IMR-90 (cell line): ENCODE measurements around the gene APC2. TPM values are rescaled to one million over a fixed set of nuclear protein-coding genes. Genes with fewer than 3 reads are reported as not detected.

Experiments used
- ATAC-seq: fragments of 200-7000 bp; cut with Tn5 transposase; 2 replicates; pipeline ENCODE4 v1.9.1; 2020; ENCODE audit warnings: low read depth, mild to moderate bottlenecking, moderate library complexity
- BruUV-seq: library from RNA; stranded (reverse); fragments of 400-500 nt; replicated peaks from 2 replicates; lab custom pipeline; 2021; lab: Mats Ljungman, UMichigan
- CTCF ChIA-PET: fragments of 300-600 bp; formaldehyde crosslinking; extraction: SDS; loops from one replicate; lab custom pipeline; 2021; ENCODE audit warnings: antibody characterized with exemption; lab: Yijun Ruan, JAX
- POLR2A ChIA-PET: fragments of 300-600 bp; sonication (Branson Sonifier 250); formaldehyde crosslinking; loops from one replicate; lab custom pipeline; 2022; ENCODE audit warnings: antibody characterized with exemption; ENCODE audit not compliant: unreplicated experiment; lab: Charles Lee
- DNase-seq: peaks from one replicate; pipeline ENCODE4 v3.0.0; 2013
- H2AFZ ChIP-seq: replicated peaks from 2 replicates; pipeline ENCODE3; 2013; ENCODE audit warnings: low read length, mild to moderate bottlenecking; ENCODE audit not compliant: poor library complexity
- H2AK5ac ChIP-seq: 2 replicates; pipeline ENCODE4 v1.6.1; 2013; ENCODE audit warnings: low read depth, low read length, inconsistent platforms
- H2AK9ac ChIP-seq: replicated peaks from 2 replicates; pipeline ENCODE3; 2013; ENCODE audit warnings: mild to moderate bottlenecking, low read depth, low read length, moderate library complexity; ENCODE audit not compliant: poor library complexity
- H2BK120ac ChIP-seq: 2 replicates; pipeline ENCODE4 v1.6.1; 2013; ENCODE audit warnings: low read depth, low read length, inconsistent platforms
- H2BK15ac ChIP-seq: 3 replicates; pipeline ENCODE4 v1.6.1; 2013; ENCODE audit warnings: low read depth, low read length, inconsistent platforms
- H2BK20ac ChIP-seq: 2 replicates; pipeline ENCODE4 v1.6.1; 2013; ENCODE audit warnings: low read depth, mild to moderate bottlenecking, inconsistent platforms, low read length, moderate library complexity
- H2BK5ac ChIP-seq: 2 replicates; pipeline ENCODE4 v1.6.1; 2013; ENCODE audit warnings: mild to moderate bottlenecking, low read depth, low read length, inconsistent platforms; ENCODE audit not compliant: poor library complexity, severe bottlenecking
- H3K14ac ChIP-seq: replicated peaks from 2 replicates; pipeline ENCODE4 v1.6.1; 2013; ENCODE audit warnings: low read depth, low read length, inconsistent platforms
- H3K18ac ChIP-seq: 2 replicates; pipeline ENCODE4 v1.6.1; 2013; ENCODE audit warnings: low read depth, low read length, control low read depth
- H3K23ac ChIP-seq: 2 replicates; pipeline ENCODE4 v1.6.1; 2013; ENCODE audit warnings: low read depth, low read length, inconsistent platforms
- H3K27ac ChIP-seq: 2 replicates; pipeline ENCODE4 v1.5.1; 2013; ENCODE audit warnings: mild to moderate bottlenecking, control low read depth, low read length; ENCODE audit not compliant: insufficient read depth
- H3K27me3 ChIP-seq: 2 replicates; pipeline ENCODE4 v1.6.1; 2013; ENCODE audit warnings: low read length; ENCODE audit not compliant: control insufficient read depth, insufficient read depth
- H3K36me3 ChIP-seq: 2 replicates; pipeline ENCODE4 v1.6.1; 2013; ENCODE audit warnings: low read length, mixed read lengths; ENCODE audit not compliant: control insufficient read depth, insufficient read depth
- H3K4ac ChIP-seq: 2 replicates; pipeline ENCODE4 v1.6.1; 2013; ENCODE audit warnings: low read depth, low read length, inconsistent platforms
- H3K4me1 ChIP-seq: 2 replicates; pipeline ENCODE4 v1.6.1; 2013; ENCODE audit warnings: low read length, mixed read lengths; ENCODE audit not compliant: control insufficient read depth, insufficient read depth
- H3K4me2 ChIP-seq: 2 replicates; pipeline ENCODE4 v1.6.1; 2013; ENCODE audit warnings: low read depth, mild to moderate bottlenecking, control low read depth, low read length, moderate library complexity
- H3K4me3 ChIP-seq: 2 replicates; pipeline ENCODE4 v1.5.1; 2013; ENCODE audit warnings: low read depth, mild to moderate bottlenecking, control low read depth, low read length, moderate library complexity; ENCODE audit not compliant: insufficient read depth
- H3K56ac ChIP-seq: 2 replicates; pipeline ENCODE4 v1.6.1; 2013; ENCODE audit warnings: low read length, inconsistent platforms; ENCODE audit not compliant: insufficient read depth; ENCODE audit errors: extremely low read depth
- H3K79me1 ChIP-seq, 2 experiments: 2 replicates each; pipeline ENCODE4 v1.6.1; 2013; ENCODE audit warnings: low read length in 2 of 2, inconsistent platforms in 1 of 2, low read depth in 1 of 2
- H3K9ac ChIP-seq: 2 replicates; pipeline ENCODE4 v1.6.1; 2013; ENCODE audit warnings: low read depth, low read length, control low read depth
- H3K9me1 ChIP-seq: 2 replicates; pipeline ENCODE4 v1.6.1; 2013; ENCODE audit warnings: low read length, inconsistent platforms; ENCODE audit not compliant: insufficient read depth
- H3K9me3 ChIP-seq: 2 replicates; pipeline ENCODE4 v1.6.1; 2013; ENCODE audit warnings: low read length; ENCODE audit not compliant: control insufficient read depth, insufficient read depth
- H4K20me1 ChIP-seq: 2 replicates; pipeline ENCODE4 v1.6.1; 2013; ENCODE audit warnings: low read length, inconsistent platforms; ENCODE audit not compliant: insufficient read depth
- H4K5ac ChIP-seq: 2 replicates; pipeline ENCODE4 v1.6.1; 2013; ENCODE audit warnings: mild to moderate bottlenecking, low read depth, low read length, control low read depth
- H4K8ac ChIP-seq, 2 experiments: 2 replicates each; pipeline ENCODE4 v1.6.1; 2013; ENCODE audit warnings: low read depth in 2 of 2, low read length in 2 of 2, control low read depth in 1 of 2, inconsistent platforms in 1 of 2
- H4K91ac ChIP-seq: 2 replicates; pipeline ENCODE4 v1.6.1; 2013; ENCODE audit warnings: low read depth, low read length, inconsistent platforms; ENCODE audit not compliant: insufficient read depth
- BHLHE40 ChIP-seq: fragments of 150-350 bp; IDR thresholded peaks from 2 replicates; pipeline ENCODE4 v1.6.1; 2016; ENCODE audit warnings: mild to moderate bottlenecking, low read depth, low read length
- CHD1 ChIP-seq: IDR thresholded peaks from 2 replicates; pipeline ENCODE4 v1.6.1; 2012; ENCODE audit warnings: low read depth, low read length, improper control_type of control experiment
- MAFK ChIP-seq: IDR thresholded peaks from 2 replicates; pipeline ENCODE4 v1.6.1; 2012; ENCODE audit warnings: low read depth, low read length, improper control_type of control experiment
- MAZ ChIP-seq: IDR thresholded peaks from 2 replicates; pipeline ENCODE4 v1.6.1; 2012; ENCODE audit warnings: low read depth, mild to moderate bottlenecking, low read length, improper control_type of control experiment, moderate library complexity, borderline replicate concordance
- POLR2A ChIP-seq: IDR thresholded peaks from 2 replicates; pipeline ENCODE4 v1.6.1; 2012; ENCODE audit warnings: mild to moderate bottlenecking, low read depth, low read length
- RAD21 ChIP-seq: IDR thresholded peaks from 2 replicates; pipeline ENCODE4 v1.6.1; 2012; ENCODE audit warnings: low read length, improper control_type of control experiment
- RCOR1 ChIP-seq: IDR thresholded peaks from 2 replicates; pipeline ENCODE4 v1.6.1; 2012; ENCODE audit warnings: mild to moderate bottlenecking, low read length, improper control_type of control experiment; ENCODE audit not compliant: insufficient replicate concordance
- RFX5 ChIP-seq: IDR thresholded peaks from 2 replicates; pipeline ENCODE4 v1.8.0; 2012; ENCODE audit warnings: low read depth, mild to moderate bottlenecking, low read length, moderate library complexity
- SMC3 ChIP-seq: fragments of 150-350 bp; IDR thresholded peaks from 2 replicates; pipeline ENCODE4 v1.6.1; 2016; ENCODE audit warnings: low read depth, mild to moderate bottlenecking, antibody characterized with exemption, low read length, moderate library complexity
- WGBS, 2 experiments: methylation state at CpG; one replicate each; pipeline versions ENCODE4 v1.1.5 to v1.1.7; 2013; ENCODE audit warnings: missing lambda C conversion rate in 2 of 2; ENCODE audit not compliant: insufficient read length in 1 of 2; ENCODE audit errors: extremely low coverage in 2 of 2; 5-methylcytosine and 5-hydroxymethylcytosine counted together
- dilution Hi-C: fragments of 300-500 bp; cut with HindIII; formaldehyde crosslinking; loops from one replicate; pipeline ENCODE4 v1.14.3; 2018; ENCODE audit warnings: low sequenced_read_pairs; ENCODE audit not compliant: unreplicated experiment
- in situ Hi-C: fragments of 300-500 bp; cut with MboI; formaldehyde crosslinking; loops from 3 replicates; pipeline ENCODE4 v1.14.3; 2019; ENCODE audit warnings: low sequenced_read_pairs, inconsistent platforms, mixed read lengths
- intact Hi-C: fragments of 100-400 bp; cut with micrococcal nuclease; formaldehyde crosslinking; loops from 2 replicates; pipeline ENCODE4 v1.10.0; 2022
- polyA plus RNA-seq, 3 experiments: library from polyadenylated mRNA; depleted of rRNA; stranded (reverse); fragments of >200 nt; gene quantifications; 2 replicates each; pipeline ENCODE4 v1.2.3, GENCODE V29; 2012; ENCODE audit warnings: low replicate concordance in 1 of 3
- total RNA-seq: library from RNA; depleted of rRNA; stranded (reverse); fragments of >200 nt; gene quantifications from 2 replicates; pipeline ENCODE4 v1.2.3, GENCODE V29; 2012
- TF ChIP-seq, protein P1 (sequence below): fragments of 150-350 bp; IDR thresholded peaks from 2 replicates; pipeline ENCODE4 v1.6.1; 2017; ENCODE audit warnings: mild to moderate bottlenecking, antibody characterized with exemption, low read length, low read depth

The APC2 gene
- total and polyA plus RNA-seq, 2 of the 4 experiments (the other 2 are of a cell fraction), result 0.36 to 0.41 TPM

DNA sequence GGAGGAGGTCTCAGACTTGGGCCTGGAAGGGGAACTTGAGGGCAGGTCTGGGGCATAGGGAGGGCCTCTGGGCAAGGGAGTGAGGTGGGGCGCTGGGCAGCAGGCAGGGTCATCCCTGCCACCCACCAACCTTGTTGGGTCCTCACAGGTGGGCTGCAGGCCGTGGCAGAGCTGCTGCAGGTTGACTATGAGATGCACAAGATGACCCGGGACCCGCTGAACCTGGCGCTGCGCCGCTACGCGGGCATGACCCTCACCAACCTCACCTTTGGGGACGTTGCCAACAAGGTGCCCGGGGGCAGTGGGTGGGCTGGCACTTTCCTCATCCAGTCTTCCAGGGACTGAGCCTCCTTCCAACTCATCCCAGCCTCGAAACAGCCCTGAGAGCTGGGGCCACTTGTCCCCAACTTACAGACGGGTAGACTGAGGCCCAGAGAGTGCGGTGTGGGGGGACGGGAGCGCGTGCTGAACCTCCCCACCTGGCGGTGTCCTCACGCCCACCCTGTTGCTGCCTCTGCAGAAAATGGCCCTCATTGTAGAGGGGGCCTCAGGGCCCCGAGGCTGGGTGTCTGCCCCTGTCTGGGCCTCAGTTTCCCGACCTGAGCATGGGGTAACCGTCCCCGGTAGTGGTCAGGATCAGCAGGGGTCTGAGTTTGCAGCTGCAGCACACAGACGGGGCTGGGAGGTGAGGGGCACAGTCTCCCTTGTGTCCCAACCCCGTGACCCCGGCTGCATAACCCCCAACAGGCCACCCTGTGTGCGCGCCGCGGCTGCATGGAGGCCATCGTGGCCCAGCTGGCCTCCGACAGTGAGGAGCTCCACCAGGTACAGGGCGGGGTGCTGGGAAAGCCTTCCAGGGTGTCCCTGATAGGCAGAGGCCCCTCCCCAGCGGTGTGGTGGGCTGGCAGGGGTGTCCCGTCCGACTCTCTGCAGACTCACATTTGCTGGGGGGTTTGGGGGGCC is 10.4 kb downstream of the APC2 start:
- no peak overlapping the region for H3K14ac ChIP-seq
- in situ Hi-C loops, result no loop called here

More for the DNA sequence above, 10.4 kb downstream of the APC2 start:
- Histone ChIP-seq H3K36me3 (peaks cover 3% of the 10 kb centered on the region; the same call in 1 of the 2 replicates), H3K27ac (no peak overlapping the region), H2AFZ (no peak overlapping the region), H3K4me1 (no peaks in the 10 kb centered on the region), H3K9ac (no peak overlapping the region), H3K23ac (no peak overlapping the region), H4K8ac (no peak overlapping the region), H3K4me3 (no peak overlapping the region), H2BK5ac (no peak overlapping the region), H4K91ac (no peak overlapping the region), H2BK20ac (no peak overlapping the region), H2BK120ac (no peak overlapping the region), H3K18ac (no peak overlapping the region), H2AK9ac (no peak overlapping the region), H3K27me3 (peaks cover 22% of the 10 kb centered on the region), H3K9me1 (0 out of 2 replicates have a peak, but pooled peaks cover 2% of the 10 kb centered on the region), H3K79me1 (no peaks in the 10 kb centered on the region), H3K56ac (no peak overlapping the region), H2AK5ac (no peak overlapping the region), H2BK15ac (no peak overlapping the region), H3K4me2 (no peak overlapping the region), H4K5ac (no peak overlapping the region), H3K9me3 (no peaks in the 10 kb centered on the region), H3K4ac (no peak overlapping the region), H4K20me1 (peaks cover 30% of the 10 kb centered on the region)
- intact Hi-C loops (no loop called here), dilution Hi-C loops (no loop called here)
- no peak for TF ChIP-seq POLR2A
- no peak for TF ChIP-seq RAD21
- TF ChIP-seq MAFK, result no peak
- TF ChIP-seq, protein P1, sequence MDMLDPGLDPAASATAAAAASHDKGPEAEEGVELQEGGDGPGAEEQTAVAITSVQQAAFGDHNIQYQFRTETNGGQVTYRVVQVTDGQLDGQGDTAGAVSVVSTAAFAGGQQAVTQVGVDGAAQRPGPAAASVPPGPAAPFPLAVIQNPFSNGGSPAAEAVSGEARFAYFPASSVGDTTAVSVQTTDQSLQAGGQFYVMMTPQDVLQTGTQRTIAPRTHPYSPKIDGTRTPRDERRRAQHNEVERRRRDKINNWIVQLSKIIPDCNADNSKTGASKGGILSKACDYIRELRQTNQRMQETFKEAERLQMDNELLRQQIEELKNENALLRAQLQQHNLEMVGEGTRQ, result no peak
- TF ChIP-seq CHD1, result no peak
- no peak for TF ChIP-seq MAZ
- TF ChIP-seq SMC3, result no peak
- no peak for TF ChIP-seq BHLHE40
- TF ChIP-seq RFX5, result no peak
- no peak for TF ChIP-seq RCOR1
- CTCF ChIA-PET, result no interaction called here
- no peak for ATAC-seq
- BruUV-seq, result no TSS peak
- DNase-seq, result no peak
- POLR2A ChIA-PET, result no interaction called here
- 90% methylated on average over 20 of the region's 36 CpGs; no CpG with 5 or more reads in 1 of the 2 experiments for WGBS, 2 experiments
